Measurements from ENCODE around the gene MIAT. TPM values are rescaled to one million over a fixed set of nuclear protein-coding genes. Genes with fewer than 3 reads are reported as not detected.

MIAT gene
- total RNA-seq, 1 donor from 2014 or later: 0.29 TPM

DNA sequence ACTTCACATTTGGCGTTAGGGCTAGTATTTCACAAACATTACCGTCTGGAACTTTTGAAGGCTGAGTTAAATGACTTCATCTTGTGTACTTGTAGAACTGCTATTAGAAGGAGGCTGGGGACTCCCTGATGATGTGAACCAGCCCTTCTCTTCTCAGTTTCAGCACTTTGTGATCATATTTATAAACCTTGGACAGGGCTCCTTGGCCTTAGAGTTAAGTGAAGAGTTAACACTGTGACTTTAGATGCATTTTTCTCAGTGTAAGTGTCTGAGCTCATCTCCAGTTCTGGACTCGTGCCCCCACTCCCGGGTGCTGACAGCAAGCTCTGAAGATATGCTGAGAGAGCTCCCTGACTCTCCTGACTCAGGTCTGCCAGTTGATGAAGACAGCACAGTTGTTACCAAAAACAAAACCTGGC lies 8.4 kb downstream of the MIAT start:
- no peak for DNase-seq (ENCODE audit: extremely low read depth, low read depth, low spot score)

DNA sequence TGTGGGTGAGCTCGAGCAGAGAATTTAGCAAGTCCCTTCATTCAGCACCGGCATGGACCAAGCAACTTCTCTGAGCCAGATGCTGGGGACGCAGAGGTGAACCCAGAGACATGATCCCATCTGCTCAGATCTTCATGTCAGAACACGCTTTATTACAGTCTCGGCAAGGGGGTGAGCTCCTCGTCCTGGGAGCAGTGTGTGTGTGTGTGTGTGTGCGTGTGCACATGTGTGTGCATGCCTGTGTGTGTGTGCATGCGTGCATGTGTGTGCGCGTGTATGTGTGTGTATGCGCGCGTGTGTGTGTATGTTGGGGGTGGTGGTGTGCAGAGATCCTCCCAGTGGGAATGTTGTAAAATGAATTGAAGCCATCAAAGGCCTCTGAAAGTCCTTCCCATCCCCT lies 9.8 kb downstream of the MIAT start:
- DNase-seq (ENCODE audit: extremely low read depth, low read depth, low spot score): no peak

DNA sequence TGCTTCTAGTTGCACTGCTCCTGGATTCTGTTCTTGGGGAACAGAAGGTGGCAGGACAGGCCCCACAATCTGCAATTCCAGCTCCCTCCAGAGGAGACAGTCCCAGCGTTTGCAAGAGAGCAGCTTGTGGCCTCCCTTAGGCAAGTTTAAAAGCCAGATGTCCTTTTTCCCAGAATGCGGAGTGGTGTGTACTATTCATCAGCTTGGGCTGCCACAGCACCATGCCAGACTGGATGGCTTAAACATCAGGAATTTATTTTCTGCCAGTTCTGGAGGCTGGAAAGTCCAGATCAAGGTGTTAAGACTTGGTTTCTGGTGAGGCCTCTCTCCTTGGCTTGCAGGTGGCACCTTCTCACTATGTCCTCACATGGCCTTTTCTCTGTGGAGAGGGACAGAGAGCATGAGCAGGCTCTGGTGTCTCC lies 11.7 kb downstream of the MIAT start:
- DNase-seq (ENCODE audit: extremely low read depth, low read depth, low spot score): no peak

DNA sequence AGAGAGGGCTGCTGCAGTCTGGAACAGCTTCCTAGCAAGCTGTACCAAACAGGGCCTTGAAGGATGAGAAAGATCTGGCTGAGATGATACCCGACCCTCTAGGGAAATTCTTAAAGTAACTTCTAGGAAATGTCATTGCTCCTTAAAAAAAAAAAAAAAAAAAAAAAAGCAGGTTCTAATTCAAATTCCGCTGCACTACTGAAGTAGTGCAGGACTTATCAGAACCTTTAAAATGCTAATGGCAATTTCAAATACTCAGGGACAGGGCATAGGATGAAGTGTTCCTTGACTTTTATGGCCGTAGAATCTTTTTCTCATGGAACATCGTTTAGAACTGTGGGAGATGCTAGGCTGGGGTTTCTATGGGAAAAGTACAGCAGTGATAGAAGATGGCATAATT lies 13.1 kb downstream of the MIAT start:
- DNase-seq (ENCODE audit: extremely low read depth, low read depth, low spot score): no peak

DNA sequence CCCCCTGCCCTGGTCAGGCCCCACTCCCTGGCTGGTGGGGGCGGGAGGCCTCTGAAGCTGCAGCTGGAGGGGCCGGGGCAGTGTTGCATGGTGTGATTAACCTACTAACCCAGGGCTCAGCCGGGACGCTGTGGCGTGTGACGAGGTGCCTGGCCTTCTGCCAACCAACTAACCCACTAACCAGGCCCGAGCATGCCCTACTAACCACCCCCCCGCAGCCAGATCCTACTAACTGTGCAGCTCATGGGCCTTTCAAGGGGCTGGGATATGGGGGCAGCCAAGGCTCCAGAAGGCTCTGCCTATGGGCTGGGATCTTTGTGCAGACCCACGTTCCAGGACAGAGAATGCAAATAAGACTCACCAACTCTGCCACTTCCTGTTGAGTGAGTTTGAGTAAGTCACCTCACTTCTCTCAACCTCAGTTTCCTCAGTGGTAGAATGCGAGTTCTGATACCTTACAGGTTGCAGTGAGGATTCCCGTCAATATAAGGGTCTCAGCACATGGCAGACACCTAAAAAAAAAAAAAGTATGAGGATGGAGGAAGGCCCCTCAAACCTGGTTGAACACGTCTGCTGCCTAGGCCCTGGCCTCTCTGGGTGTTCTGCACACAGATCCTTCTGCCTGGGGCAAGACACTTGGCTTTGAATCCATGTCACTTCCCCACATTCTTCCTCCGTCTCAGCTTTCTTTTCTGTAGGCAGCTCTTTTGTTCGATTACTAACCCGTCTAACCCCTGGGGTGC lies 14.1 kb downstream of the MIAT start:
- DNase-seq (ENCODE audit: extremely low read depth, low read depth, low spot score): no peak

DNA sequence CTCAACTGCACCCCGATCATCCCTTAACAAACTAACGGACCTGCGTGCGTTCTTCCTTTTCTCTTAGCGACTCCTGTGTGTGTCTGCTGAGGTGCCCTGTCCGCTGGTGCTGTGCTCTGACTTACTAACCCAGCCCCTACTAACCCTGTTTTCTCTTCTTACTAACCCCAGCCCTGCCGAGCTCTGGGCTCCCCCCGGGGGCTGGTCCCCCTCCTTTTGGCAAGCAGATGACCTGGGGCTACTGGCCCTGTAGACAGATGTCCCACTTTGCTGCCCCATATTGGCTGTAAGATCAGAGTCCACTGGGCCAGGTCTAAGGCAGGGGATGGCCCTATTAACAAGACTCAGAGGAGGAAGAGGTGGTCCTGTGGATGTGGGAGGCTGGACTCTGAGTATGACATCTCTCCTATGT lies 14.7 kb downstream of the MIAT start:
- no peak for DNase-seq (ENCODE audit: extremely low read depth, low read depth, low spot score)

DNA sequence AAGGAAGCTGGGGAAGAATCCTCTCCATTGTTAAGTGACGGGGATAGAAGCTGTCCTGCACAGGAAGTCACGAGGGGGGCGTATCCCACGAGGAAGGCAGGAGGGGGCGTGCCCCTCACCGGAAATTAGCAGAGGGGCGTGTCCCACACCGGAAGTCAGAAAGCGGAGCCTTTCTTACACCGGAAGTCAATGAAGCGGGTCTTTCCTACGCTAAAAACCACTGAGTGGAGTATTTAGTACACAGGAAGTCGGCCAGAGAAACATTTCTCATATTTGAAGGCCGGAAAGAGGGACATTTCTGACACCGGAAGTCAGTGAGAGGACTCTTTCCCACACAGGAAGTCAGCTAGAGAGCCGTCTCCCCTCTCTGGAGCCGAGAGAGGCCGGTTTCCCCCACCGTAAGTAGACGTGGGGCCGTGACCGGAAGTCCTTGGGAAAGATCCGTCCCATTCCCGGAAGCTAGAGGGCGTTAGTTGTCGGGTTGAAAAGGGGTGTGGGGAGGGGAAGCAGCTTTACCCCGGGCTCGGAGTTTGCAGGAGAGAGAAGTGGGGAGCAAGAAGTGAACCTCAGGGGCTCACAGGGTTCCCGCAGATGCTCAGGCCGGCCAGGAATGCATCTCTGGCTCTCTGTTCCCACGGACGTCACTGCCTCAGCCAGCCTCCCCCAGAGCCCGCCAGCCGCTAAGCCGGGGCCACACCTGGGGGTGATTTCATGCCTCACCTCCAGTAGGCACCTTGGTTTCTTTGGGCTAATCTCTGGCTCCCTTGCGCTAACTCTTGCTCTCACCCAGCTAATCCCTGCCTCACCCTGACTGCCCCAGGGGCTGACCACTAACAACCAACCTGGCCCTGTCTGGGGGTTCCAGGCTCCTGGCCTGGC lies 15.4 kb downstream of the MIAT start:
- no peak for DNase-seq (ENCODE audit: extremely low read depth, low read depth, low spot score)

DNA sequence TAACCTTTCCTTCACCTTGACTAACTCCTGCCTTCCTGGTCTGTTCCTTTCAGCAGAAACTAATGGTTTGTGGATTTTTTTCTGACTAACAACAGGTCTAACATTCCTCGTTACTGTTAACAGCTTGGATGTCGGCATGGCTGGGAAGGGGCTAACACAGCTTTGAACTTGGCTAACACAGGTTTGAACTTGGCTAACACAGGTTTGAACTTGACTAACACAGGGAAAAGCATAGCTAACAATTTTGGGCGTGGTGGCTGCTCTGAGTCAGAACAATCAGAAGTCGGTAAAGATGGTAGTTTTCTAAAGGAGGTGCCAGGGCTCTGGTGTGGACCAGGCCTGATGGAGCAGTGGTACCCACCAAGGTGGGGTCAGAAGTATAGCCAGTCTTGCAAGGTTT lies 16.1 kb downstream of the MIAT start:
- no peak for DNase-seq (ENCODE audit: extremely low read depth, low read depth, low spot score)

DNA sequence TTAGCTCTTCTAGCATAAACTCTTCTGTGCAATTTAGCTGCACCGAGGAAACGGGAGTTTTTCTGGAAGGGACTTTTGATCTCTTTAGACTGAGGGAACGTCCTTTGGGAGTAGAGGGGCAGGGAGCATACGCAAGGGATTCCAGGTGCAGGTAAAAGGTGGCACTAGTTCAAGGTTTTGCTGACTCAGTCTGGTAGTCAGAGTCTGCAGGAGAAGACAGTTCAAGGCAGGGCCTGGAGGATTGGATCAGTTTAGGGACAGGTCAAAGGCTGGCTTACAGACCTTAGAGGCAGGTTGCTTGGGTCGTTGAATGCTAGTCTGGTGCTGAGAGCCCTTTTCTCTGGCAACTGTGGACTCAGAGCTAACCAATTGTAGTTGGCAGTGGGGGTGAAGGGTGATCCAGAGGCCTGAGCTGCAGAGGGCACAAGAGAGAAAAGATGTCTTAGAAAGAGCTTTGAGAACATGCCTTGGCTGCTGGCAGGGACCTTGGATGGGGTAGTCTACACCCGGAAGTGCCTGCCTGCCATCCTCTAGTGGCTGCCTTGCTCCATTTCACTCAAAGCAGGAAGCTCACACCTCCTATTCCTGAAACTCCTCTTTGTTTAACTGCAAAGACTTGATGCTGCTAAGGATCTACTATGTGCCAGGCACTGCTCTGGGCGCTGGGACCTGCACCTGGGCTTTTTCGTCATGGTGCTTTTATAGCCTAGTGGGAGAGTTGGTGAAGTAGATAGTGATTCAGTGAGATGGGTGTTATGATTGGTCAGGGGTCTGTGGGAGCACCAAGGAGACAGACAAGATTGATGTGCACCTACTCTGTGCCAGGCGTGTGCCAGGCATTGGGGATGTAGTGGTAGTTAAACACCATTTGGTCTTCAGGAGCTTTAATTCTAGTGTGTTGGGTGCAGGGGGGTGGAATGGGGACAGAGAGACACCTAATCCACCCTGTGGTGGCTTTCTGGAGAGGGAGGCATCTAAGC lies 17.1 kb downstream of the MIAT start:
- DNase-seq (ENCODE audit: extremely low read depth, low read depth, low spot score): no peak

DNA sequence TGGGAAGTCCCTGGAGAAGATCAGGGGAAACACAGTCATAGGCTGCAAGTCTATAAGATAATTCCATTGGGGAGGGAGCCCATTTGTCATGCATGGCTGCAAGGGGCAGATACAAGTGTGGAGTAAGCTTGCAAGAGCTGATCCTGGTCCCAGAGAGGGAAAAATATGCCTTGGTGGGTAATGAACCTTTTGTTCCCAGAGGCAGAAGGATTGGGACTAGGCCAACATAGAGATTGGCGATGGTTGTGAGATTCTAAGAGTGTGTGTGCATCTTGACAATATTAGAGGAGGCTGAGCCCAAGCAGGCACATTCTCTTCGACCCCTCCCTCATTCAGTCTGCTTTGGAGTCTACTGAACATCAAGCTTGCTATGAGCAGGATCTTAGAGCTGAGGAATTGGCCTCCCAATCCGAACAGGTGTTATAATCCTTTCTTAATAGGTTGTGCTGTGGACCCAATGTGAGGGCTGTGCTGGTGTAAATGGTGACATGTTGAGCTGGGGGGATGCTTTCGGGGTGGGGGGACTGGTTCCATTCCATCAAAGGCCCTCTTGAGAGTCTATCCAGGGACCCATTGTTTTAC lies 18.4 kb downstream of the MIAT start:
- DNase-seq (ENCODE audit: extremely low read depth, low read depth, low spot score): no peak

DNA sequence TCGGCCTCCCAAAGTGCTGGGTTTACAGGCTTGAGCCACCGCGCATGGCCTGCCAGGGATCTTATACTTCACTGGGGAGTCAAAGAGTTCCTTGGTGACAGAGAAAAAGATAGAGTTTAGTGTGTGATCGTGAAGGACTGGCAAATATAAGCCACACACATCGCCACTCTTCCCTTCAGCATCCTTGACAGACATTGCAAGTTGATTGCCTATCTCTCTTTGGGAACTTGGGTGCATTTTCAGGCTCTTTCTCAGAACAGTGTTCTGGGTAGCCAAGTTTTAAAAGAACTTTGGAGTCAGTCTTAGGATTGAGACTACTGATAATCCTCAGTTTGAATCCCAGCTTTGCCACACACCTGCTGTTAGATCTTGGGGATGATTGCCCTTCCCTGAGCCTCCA lies 19.8 kb downstream of the MIAT start:
- no peak for DNase-seq (ENCODE audit: extremely low read depth, low read depth, low spot score)

DNA sequence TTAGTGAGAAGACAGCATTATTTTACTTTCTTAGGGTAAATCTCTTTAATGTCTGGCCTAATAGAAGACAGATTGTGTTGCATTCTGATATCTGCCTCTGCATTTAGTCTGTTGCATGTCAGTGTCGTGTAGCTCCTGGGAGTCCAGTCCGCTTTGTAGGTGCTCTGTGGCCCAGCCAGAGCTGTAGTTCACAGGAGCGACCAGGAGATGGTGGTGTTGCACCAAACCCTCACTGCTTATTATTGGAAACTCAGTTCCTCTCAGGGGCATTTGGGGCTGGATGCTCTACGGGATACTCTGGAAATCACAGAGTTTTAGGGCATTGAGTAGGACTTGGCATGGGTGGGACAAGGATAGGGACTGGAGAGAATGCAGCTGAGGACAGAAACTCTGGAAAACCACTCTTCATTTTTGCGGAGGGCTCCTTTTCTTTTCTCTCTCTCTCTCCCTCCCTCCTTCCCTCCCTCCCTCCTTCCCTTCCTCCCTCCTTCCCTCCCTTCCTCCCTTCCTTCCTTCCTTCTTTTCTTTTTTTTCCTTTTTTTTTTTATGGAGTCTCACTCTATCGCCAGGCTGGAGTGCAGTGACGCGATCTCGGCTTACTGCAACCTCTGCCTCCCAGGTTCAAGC lies 21.7 kb downstream of the MIAT start:
- peak; percentile 62 for DNase-seq (ENCODE audit: extremely low read depth, low read depth, low spot score)

DNA sequence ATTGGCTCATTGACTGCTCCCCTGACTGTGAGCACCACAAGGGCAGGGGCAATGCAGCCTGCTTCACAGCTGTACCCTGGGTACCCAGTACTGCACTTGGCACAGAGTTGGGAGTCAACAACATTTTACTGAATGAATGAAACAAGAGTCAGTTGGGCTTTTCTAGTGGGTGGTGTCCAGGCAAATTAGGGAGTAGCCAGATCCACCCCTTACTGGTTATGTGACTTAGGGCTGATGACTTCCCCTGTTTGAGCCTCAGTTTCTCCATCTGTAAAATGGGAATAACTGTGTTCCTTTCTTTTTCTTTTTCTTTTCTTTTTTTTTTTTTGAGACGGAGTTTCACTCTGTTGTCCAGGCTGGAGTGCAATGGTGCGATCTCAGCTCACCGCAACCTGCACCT lies 23.1 kb downstream of the MIAT start:
- no peak for DNase-seq (ENCODE audit: extremely low read depth, low read depth, low spot score)

DNA sequence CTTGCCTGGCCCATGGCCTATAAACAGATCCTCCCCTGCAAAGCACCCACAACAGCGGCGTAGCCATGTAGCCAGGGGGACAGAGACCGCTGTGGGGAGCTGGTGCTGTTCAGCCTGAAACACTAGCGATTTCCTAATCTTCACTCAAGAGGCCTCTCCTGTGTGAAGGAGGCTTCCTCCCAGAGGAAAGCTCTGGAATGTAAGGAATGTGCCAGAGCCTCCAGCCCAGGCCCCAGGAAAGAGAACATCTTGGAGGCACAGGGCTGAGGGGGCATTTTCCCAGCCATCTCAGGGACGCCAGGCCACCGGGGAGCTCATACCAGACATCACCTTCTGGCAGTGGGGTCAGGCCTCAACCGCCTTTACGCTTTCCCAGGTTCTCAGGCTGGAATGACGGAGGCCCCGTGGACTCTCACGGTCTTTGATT lies 24.0 kb downstream of the MIAT start:
- no peak for DNase-seq (ENCODE audit: extremely low read depth, low read depth, low spot score)

DNA sequence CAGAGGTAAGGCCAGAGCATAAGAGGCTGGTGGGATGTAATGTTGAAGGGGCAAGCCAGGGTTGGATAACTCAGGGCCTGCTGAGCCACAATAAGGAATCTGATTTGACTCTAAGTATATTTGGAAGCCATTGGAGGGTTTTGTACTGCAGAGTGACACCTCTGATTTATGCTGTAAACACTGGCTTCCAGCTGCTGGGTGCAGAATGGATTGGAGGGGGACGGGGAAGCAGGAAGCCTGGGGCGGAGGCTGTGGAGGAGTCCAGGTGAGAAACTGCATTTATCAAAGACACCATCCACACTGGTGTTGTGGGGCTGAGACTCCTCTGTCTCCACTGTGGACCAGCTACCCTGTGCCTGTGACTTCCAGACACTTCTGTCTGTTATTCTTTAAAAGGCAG lies 26.8 kb downstream of the MIAT start:
- DNase-seq (ENCODE audit: extremely low read depth, low read depth, low spot score): no peak

DNA sequence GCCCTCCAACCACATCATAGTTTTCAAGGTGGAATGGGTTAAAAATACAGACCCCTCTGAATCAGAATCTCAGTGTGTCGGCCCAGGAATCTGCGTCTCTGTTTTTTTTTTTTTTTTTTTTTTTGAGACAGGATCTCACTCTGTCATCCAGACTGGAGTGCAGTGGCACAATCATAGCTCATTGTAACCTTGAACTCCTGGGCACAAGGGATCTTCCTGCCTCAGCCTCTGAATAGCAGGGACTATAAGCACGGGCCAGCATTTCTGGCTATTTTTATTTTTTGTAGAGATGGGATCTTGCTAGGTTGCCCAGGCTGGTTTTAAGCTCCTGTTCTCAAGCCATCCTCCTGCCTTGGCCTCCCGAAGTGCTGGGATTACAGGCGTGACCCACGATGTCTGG lies 28.2 kb downstream of the MIAT start:
- no peak for DNase-seq (ENCODE audit: extremely low read depth, low read depth, low spot score)

DNA sequence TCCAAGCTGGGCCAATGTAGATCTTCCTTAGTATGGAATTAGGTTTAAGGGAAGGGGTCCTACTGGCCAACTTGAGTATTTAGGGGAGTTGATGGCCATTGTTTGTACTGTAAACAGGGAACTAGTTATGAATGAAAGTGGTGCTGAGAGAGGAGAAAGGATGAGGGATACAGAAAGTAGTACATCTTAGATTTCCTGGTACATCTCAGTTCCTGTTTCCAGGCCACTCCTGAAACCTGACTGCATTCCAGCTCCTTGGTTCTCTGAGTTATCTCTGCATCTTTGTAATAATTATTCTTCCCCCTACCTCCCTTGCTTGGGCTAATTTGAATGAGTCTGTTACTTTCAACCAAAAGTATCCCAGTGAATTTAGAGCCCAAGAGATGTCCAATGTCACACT lies 30.1 kb downstream of the MIAT start:
- DNase-seq (ENCODE audit: extremely low read depth, low read depth, low spot score): no peak

DNA sequence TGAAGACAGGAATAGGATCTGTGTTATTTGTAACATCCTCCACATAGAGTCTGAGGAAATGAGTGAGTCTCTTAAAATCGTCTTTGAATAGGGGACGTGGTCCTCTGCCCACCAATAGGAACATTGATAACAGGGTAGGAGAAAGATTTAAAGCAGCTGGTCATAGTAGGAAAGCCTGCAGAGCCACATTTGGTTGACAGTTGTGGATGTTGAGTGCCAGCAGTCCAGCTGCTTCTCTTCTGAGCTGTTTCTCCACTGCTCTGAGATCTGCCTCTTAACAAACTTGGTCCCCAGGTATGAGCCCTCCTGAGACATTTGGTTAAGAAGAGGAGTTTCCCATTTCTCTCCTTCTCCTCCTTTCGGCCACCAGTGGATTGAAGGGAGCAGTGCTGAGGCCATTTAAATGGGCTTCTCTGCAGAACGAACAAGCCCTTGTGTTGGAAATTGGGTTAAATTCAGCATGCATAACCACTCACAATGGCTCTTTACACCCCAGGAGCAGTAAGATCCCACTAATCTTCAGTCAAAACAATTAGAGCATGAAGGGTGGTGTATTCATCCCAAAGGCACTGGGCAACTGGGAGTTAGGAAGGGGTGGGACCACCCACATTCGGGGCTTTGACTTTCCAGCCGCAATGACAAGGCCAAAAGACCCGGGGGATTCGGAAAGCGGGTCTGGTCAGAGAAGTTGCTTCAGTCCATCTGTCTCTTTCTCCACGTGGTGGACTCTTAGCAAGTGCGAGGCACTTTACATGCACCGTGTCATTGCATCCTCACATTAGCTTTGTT lies 32.3 kb downstream of the MIAT start:
- DNase-seq (ENCODE audit: extremely low read depth, low read depth, low spot score): no peak

DNA sequence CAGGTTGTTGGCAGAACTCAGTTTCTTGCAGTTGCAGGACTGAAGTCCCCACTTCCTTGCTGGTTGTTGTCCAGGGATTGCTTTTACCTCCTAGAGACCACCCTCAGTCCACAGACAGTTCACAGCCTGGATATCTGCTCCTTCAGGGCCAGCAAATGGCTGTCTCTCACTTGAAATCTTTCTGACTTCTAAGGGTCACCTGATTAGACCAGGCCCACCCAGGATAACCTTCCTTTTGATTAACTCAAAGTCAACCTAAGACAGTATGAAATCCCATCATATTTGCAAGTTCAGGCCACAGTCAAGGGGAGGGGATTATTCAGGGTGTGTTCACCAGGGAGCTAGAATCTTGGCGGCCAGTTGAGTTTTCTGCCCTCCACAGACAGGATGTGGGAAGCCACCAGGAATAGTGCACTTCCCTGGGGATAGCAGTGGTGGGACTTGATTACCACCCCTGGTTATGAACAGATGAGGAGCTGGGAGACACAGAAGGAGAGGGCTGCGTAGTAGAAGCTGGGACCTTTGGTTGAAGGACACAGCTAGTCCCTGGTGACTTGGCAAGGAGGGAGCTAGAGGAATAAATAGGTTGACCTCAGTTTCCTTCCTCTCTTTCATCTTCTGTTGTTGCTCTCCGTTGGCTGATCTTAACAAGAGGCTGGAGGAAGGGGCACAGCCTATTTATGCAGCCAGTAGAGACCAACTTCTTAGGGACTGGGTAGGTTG lies 33.4 kb downstream of the MIAT start:
- no peak for DNase-seq (ENCODE audit: extremely low read depth, low read depth, low spot score)

All from glomerular endothelial cell (primary cell).